Choroid plexus epithelial cell (primary cell): ENCODE measurements around the gene CREB3L2.

Experiments used
- DNase-seq: peaks from one replicate; pipeline ENCODE4 v3.0.0-alpha.2; 2010; ENCODE audit warnings: low read depth
- H3K4me3 ChIP-seq: 2 replicates; pipeline ENCODE4 v1.5.1; 2011; ENCODE audit warnings: low read depth, mild to moderate bottlenecking, control low read depth, low read length, moderate library complexity
- CTCF ChIP-seq: conservative IDR thresholded peaks from 2 replicates; pipeline ENCODE4 v1.5.1; 2011; ENCODE audit warnings: low read depth, mild to moderate bottlenecking, control low read depth, inconsistent platforms, low read length, moderate library complexity

Gene CREB3L2

GRCh38 chr7:137828456-137828855, 173.4 kb downstream of the CREB3L2 start:
- no peak for DNase-seq
- TF ChIP-seq CTCF: no peak
- H3K4me3 ChIP-seq: no peak overlapping the region

- no peak for DNase-seq
- TF ChIP-seq CTCF: no peak
- H3K4me3 ChIP-seq: no peak overlapping the region
Observed at GRCh38 chr7:137825489-137825888, 176.4 kb downstream of the CREB3L2 start.
